Loucy (cell line): ENCODE results near the gene INTS1.

ENCODE experiments used
- H2AFZ ChIP-seq: fragments of 200-600 bp; sonication (generic); 2 replicates; pipeline ENCODE4 v1.6.0; 2016; ENCODE audit warnings: antibody characterized with exemption, mild to moderate bottlenecking, low read length, moderate library complexity
- H3F3A ChIP-seq: fragments of 200-600 bp; 2 replicates; pipeline ENCODE4 v1.6.0; 2016; ENCODE audit warnings: antibody characterized with exemption, low read depth, mild to moderate bottlenecking
- H3K27me3 ChIP-seq: fragments of 200-600 bp; sonication (generic); 2 replicates; pipeline ENCODE4 v1.6.1; 2014; ENCODE audit warnings: low read length, mild to moderate bottlenecking; ENCODE audit not compliant: insufficient read depth, poor library complexity, severe bottlenecking
- H3K36me3 ChIP-seq: fragments of 200-600 bp; sonication (generic); 2 replicates; pipeline ENCODE4 v1.6.1; 2016; ENCODE audit warnings: low read length; ENCODE audit not compliant: insufficient read depth
- H3K4me1 ChIP-seq: fragments of 200-600 bp; sonication (generic); 2 replicates; pipeline ENCODE4 v1.5.1; 2014; ENCODE audit warnings: low read length, mild to moderate bottlenecking; ENCODE audit not compliant: insufficient read depth, poor library complexity, severe bottlenecking
- H3K4me2 ChIP-seq: fragments of 200-600 bp; sonication (generic); 2 replicates; pipeline ENCODE4 v1.6.0; 2014; ENCODE audit warnings: antibody characterized with exemption, low read length, low read depth, mild to moderate bottlenecking; ENCODE audit not compliant: poor library complexity, severe bottlenecking
- H3K4me3 ChIP-seq: fragments of 200-600 bp; sonication (generic); 2 replicates; pipeline ENCODE4 v1.5.1; 2014; ENCODE audit warnings: low read length, mild to moderate bottlenecking, mixed read lengths; ENCODE audit not compliant: poor library complexity, severe bottlenecking
- H3K79me2 ChIP-seq: fragments of 200-600 bp; sonication (generic); 2 replicates; pipeline ENCODE4 v1.6.1; 2014; ENCODE audit warnings: low read length; ENCODE audit not compliant: insufficient read depth
- H3K9ac ChIP-seq: fragments of 200-600 bp; sonication (generic); 2 replicates; pipeline ENCODE4 v1.6.0; 2014; ENCODE audit warnings: mild to moderate bottlenecking, low read depth, low read length, moderate library complexity; ENCODE audit not compliant: poor library complexity, severe bottlenecking
- H3K9me2 ChIP-seq: fragments of 200-600 bp; sonication (generic); replicated peaks from 2 replicates; pipeline ENCODE4 v1.6.1; 2016; ENCODE audit warnings: low read depth, low read length, mixed read lengths
- H3K9me3 ChIP-seq: fragments of 200-600 bp; sonication (generic); 2 replicates; pipeline ENCODE4 v1.6.1; 2014; ENCODE audit warnings: mild to moderate bottlenecking, antibody characterized with exemption, low read length, low read depth; ENCODE audit not compliant: insufficient read depth
- H4K20me1 ChIP-seq: fragments of 200-600 bp; sonication (generic); 2 replicates; pipeline ENCODE4 v1.6.0; 2014; ENCODE audit warnings: antibody characterized with exemption, low read length, mild to moderate bottlenecking; ENCODE audit not compliant: insufficient read depth, poor library complexity, severe bottlenecking
- CTCF ChIP-seq: fragments of 200-600 bp; sonication (generic); conservative IDR thresholded peaks from 2 replicates; pipeline ENCODE4 v1.5.1; 2014; ENCODE audit warnings: mild to moderate bottlenecking, antibody characterized with exemption, low read length
- EZH2phosphoT487 ChIP-seq: fragments of 200-600 bp; IDR thresholded peaks from 2 replicates; pipeline ENCODE4 v1.6.1; 2018; ENCODE audit warnings: antibody characterized with exemption, mild to moderate bottlenecking, moderate library complexity, borderline replicate concordance

The INTS1 gene

GRCh38 chr7:1478480-1478879, 25.7 kb downstream of the INTS1 start:
- H3K27me3 ChIP-seq = no peaks in the 10 kb centered on the region
- H3K9me2 ChIP-seq = no peaks in the 10 kb centered on the region
- no peak overlapping the region for H3K9ac ChIP-seq
- TF ChIP-seq CTCF (no peak), EZH2phosphoT487 (no peak)
- no peak overlapping the region for H2AFZ ChIP-seq
- no peak overlapping the region for H3K4me3 ChIP-seq
- H3F3A ChIP-seq = no peaks in the 10 kb centered on the region
- no peaks in the 10 kb centered on the region for H3K4me1 ChIP-seq
- peaks cover 56% of the 10 kb centered on the region; the same call in 1 of the 2 replicates for H3K36me3 ChIP-seq
- H4K20me1 ChIP-seq = no peaks in the 10 kb centered on the region
- no peak overlapping the region for H3K4me2 ChIP-seq
- no peaks in the 10 kb centered on the region for H3K9me3 ChIP-seq
- no peaks in the 10 kb centered on the region for H3K79me2 ChIP-seq

GRCh38 chr7:1476859-1477258, 27.3 kb downstream of the INTS1 start:
- Histone ChIP-seq H3K4me3 (no peak overlapping the region), H3F3A (no peaks in the 10 kb centered on the region), H3K4me2 (no peak overlapping the region), H3K27me3 (no peaks in the 10 kb centered on the region), H2AFZ (no peak overlapping the region), H3K4me1 (no peaks in the 10 kb centered on the region), H3K79me2 (no peaks in the 10 kb centered on the region), H4K20me1 (no peaks in the 10 kb centered on the region), H3K36me3 (peaks cover 53% of the 10 kb centered on the region; the same call in 1 of the 2 replicates), H3K9me3 (no peaks in the 10 kb centered on the region), H3K9ac (no peak overlapping the region), H3K9me2 (no peaks in the 10 kb centered on the region)
- TF ChIP-seq CTCF = no peak
- no peak for TF ChIP-seq EZH2phosphoT487

GRCh38 chr7:1475991-1476390, 28.2 kb downstream of the INTS1 start:
- Histone ChIP-seq H3K79me2 (no peaks in the 10 kb centered on the region), H4K20me1 (no peaks in the 10 kb centered on the region), H3K27me3 (no peaks in the 10 kb centered on the region), H3K4me3 (no peak overlapping the region), H3K9me2 (no peaks in the 10 kb centered on the region), H3K4me2 (no peak overlapping the region), H3K9me3 (no peaks in the 10 kb centered on the region), H3F3A (no peaks in the 10 kb centered on the region), H3K36me3 (peaks cover 58% of the 10 kb centered on the region; the same call in 1 of the 2 replicates), H3K9ac (no peak overlapping the region), H3K4me1 (no peaks in the 10 kb centered on the region), H2AFZ (no peak overlapping the region)
- TF ChIP-seq EZH2phosphoT487 = no peak
- TF ChIP-seq CTCF = no peak
